IMR-90 (cell line): ENCODE data around the gene INPP5A. TPM values are rescaled to one million over a fixed set of nuclear protein-coding genes. Genes with fewer than 3 reads are reported as not detected.

Experiments
- ATAC-seq: fragments of 200-7000 bp; cut with Tn5 transposase; 2 replicates; pipeline ENCODE4 v1.9.1; 2020; ENCODE audit warnings: low read depth, mild to moderate bottlenecking, moderate library complexity
- BruUV-seq: library from RNA; stranded (reverse); fragments of 400-500 nt; replicated peaks from 2 replicates; lab custom pipeline; 2021; lab: Mats Ljungman, UMichigan
- CTCF ChIA-PET: fragments of 300-600 bp; formaldehyde crosslinking; extraction: SDS; loops from one replicate; lab custom pipeline; 2021; ENCODE audit warnings: antibody characterized with exemption; lab: Yijun Ruan, JAX
- POLR2A ChIA-PET: fragments of 300-600 bp; sonication (Branson Sonifier 250); formaldehyde crosslinking; loops from one replicate; lab custom pipeline; 2022; ENCODE audit warnings: antibody characterized with exemption; ENCODE audit not compliant: unreplicated experiment; lab: Charles Lee
- DNase-seq: peaks from one replicate; pipeline ENCODE4 v3.0.0; 2013
- H2AFZ ChIP-seq: replicated peaks from 2 replicates; pipeline ENCODE3; 2013; ENCODE audit warnings: low read length, mild to moderate bottlenecking; ENCODE audit not compliant: poor library complexity
- H2AK5ac ChIP-seq: 2 replicates; pipeline ENCODE4 v1.6.1; 2013; ENCODE audit warnings: low read depth, low read length, inconsistent platforms
- H2AK9ac ChIP-seq: replicated peaks from 2 replicates; pipeline ENCODE3; 2013; ENCODE audit warnings: mild to moderate bottlenecking, low read depth, low read length, moderate library complexity; ENCODE audit not compliant: poor library complexity
- H2BK120ac ChIP-seq: 2 replicates; pipeline ENCODE4 v1.6.1; 2013; ENCODE audit warnings: low read depth, low read length, inconsistent platforms
- H2BK15ac ChIP-seq: 3 replicates; pipeline ENCODE4 v1.6.1; 2013; ENCODE audit warnings: low read depth, low read length, inconsistent platforms
- H2BK20ac ChIP-seq: 2 replicates; pipeline ENCODE4 v1.6.1; 2013; ENCODE audit warnings: low read depth, mild to moderate bottlenecking, inconsistent platforms, low read length, moderate library complexity
- H2BK5ac ChIP-seq: 2 replicates; pipeline ENCODE4 v1.6.1; 2013; ENCODE audit warnings: mild to moderate bottlenecking, low read depth, low read length, inconsistent platforms; ENCODE audit not compliant: poor library complexity, severe bottlenecking
- H3K14ac ChIP-seq: replicated peaks from 2 replicates; pipeline ENCODE4 v1.6.1; 2013; ENCODE audit warnings: low read depth, low read length, inconsistent platforms
- H3K18ac ChIP-seq: 2 replicates; pipeline ENCODE4 v1.6.1; 2013; ENCODE audit warnings: low read depth, low read length, control low read depth
- H3K23ac ChIP-seq: 2 replicates; pipeline ENCODE4 v1.6.1; 2013; ENCODE audit warnings: low read depth, low read length, inconsistent platforms
- H3K27ac ChIP-seq: 2 replicates; pipeline ENCODE4 v1.5.1; 2013; ENCODE audit warnings: mild to moderate bottlenecking, control low read depth, low read length; ENCODE audit not compliant: insufficient read depth
- H3K27me3 ChIP-seq: 2 replicates; pipeline ENCODE4 v1.6.1; 2013; ENCODE audit warnings: low read length; ENCODE audit not compliant: control insufficient read depth, insufficient read depth
- H3K36me3 ChIP-seq: 2 replicates; pipeline ENCODE4 v1.6.1; 2013; ENCODE audit warnings: low read length, mixed read lengths; ENCODE audit not compliant: control insufficient read depth, insufficient read depth
- H3K4ac ChIP-seq: 2 replicates; pipeline ENCODE4 v1.6.1; 2013; ENCODE audit warnings: low read depth, low read length, inconsistent platforms
- H3K4me1 ChIP-seq: 2 replicates; pipeline ENCODE4 v1.6.1; 2013; ENCODE audit warnings: low read length, mixed read lengths; ENCODE audit not compliant: control insufficient read depth, insufficient read depth
- H3K4me2 ChIP-seq: 2 replicates; pipeline ENCODE4 v1.6.1; 2013; ENCODE audit warnings: low read depth, mild to moderate bottlenecking, control low read depth, low read length, moderate library complexity
- H3K4me3 ChIP-seq: 2 replicates; pipeline ENCODE4 v1.5.1; 2013; ENCODE audit warnings: low read depth, mild to moderate bottlenecking, control low read depth, low read length, moderate library complexity; ENCODE audit not compliant: insufficient read depth
- H3K56ac ChIP-seq: 2 replicates; pipeline ENCODE4 v1.6.1; 2013; ENCODE audit warnings: low read length, inconsistent platforms; ENCODE audit not compliant: insufficient read depth; ENCODE audit errors: extremely low read depth
- H3K79me1 ChIP-seq, 2 experiments: 2 replicates each; pipeline ENCODE4 v1.6.1; 2013; ENCODE audit warnings: low read length in 2 of 2, inconsistent platforms in 1 of 2, low read depth in 1 of 2
- H3K9ac ChIP-seq: 2 replicates; pipeline ENCODE4 v1.6.1; 2013; ENCODE audit warnings: low read depth, low read length, control low read depth
- H3K9me1 ChIP-seq: 2 replicates; pipeline ENCODE4 v1.6.1; 2013; ENCODE audit warnings: low read length, inconsistent platforms; ENCODE audit not compliant: insufficient read depth
- H3K9me3 ChIP-seq: 2 replicates; pipeline ENCODE4 v1.6.1; 2013; ENCODE audit warnings: low read length; ENCODE audit not compliant: control insufficient read depth, insufficient read depth
- H4K20me1 ChIP-seq: 2 replicates; pipeline ENCODE4 v1.6.1; 2013; ENCODE audit warnings: low read length, inconsistent platforms; ENCODE audit not compliant: insufficient read depth
- H4K5ac ChIP-seq: 2 replicates; pipeline ENCODE4 v1.6.1; 2013; ENCODE audit warnings: mild to moderate bottlenecking, low read depth, low read length, control low read depth
- H4K8ac ChIP-seq, 2 experiments: 2 replicates each; pipeline ENCODE4 v1.6.1; 2013; ENCODE audit warnings: low read depth in 2 of 2, low read length in 2 of 2, control low read depth in 1 of 2, inconsistent platforms in 1 of 2
- H4K91ac ChIP-seq: 2 replicates; pipeline ENCODE4 v1.6.1; 2013; ENCODE audit warnings: low read depth, low read length, inconsistent platforms; ENCODE audit not compliant: insufficient read depth
- MXI1 ChIP-seq: IDR thresholded peaks from 2 replicates; pipeline ENCODE4 v1.6.1; 2012; ENCODE audit warnings: low read depth, mild to moderate bottlenecking, low read length, moderate library complexity, borderline replicate concordance
- POLR2A ChIP-seq: IDR thresholded peaks from 2 replicates; pipeline ENCODE4 v1.6.1; 2012; ENCODE audit warnings: mild to moderate bottlenecking, low read depth, low read length
- RCOR1 ChIP-seq: IDR thresholded peaks from 2 replicates; pipeline ENCODE4 v1.6.1; 2012; ENCODE audit warnings: mild to moderate bottlenecking, low read length, improper control_type of control experiment; ENCODE audit not compliant: insufficient replicate concordance
- WGBS, 2 experiments: methylation state at CpG; one replicate each; pipeline versions ENCODE4 v1.1.5 to v1.1.7; 2013; ENCODE audit warnings: missing lambda C conversion rate in 2 of 2; ENCODE audit not compliant: insufficient read length in 1 of 2; ENCODE audit errors: extremely low coverage in 2 of 2; 5-methylcytosine and 5-hydroxymethylcytosine counted together
- dilution Hi-C: fragments of 300-500 bp; cut with HindIII; formaldehyde crosslinking; loops from one replicate; pipeline ENCODE4 v1.14.3; 2018; ENCODE audit warnings: low sequenced_read_pairs; ENCODE audit not compliant: unreplicated experiment
- in situ Hi-C: fragments of 300-500 bp; cut with MboI; formaldehyde crosslinking; loops from 3 replicates; pipeline ENCODE4 v1.14.3; 2019; ENCODE audit warnings: low sequenced_read_pairs, inconsistent platforms, mixed read lengths
- intact Hi-C: fragments of 100-400 bp; cut with micrococcal nuclease; formaldehyde crosslinking; loops from 2 replicates; pipeline ENCODE4 v1.10.0; 2022
- polyA plus RNA-seq, 3 experiments: library from polyadenylated mRNA; depleted of rRNA; stranded (reverse); fragments of >200 nt; gene quantifications; 2 replicates each; pipeline ENCODE4 v1.2.3, GENCODE V29; 2012; ENCODE audit warnings: low replicate concordance in 1 of 3
- total RNA-seq: library from RNA; depleted of rRNA; stranded (reverse); fragments of >200 nt; gene quantifications from 2 replicates; pipeline ENCODE4 v1.2.3, GENCODE V29; 2012
- TF ChIP-seq, protein P1 (sequence below): fragments of 150-350 bp; IDR thresholded peaks from 2 replicates; pipeline ENCODE4 v1.6.1; 2017; ENCODE audit warnings: mild to moderate bottlenecking, antibody characterized with exemption, low read length, low read depth

INPP5A gene
- total and polyA plus RNA-seq, 2 of the 4 experiments (the other 2 are of a cell fraction) = 21.4 to 36.7 TPM

DNA sequence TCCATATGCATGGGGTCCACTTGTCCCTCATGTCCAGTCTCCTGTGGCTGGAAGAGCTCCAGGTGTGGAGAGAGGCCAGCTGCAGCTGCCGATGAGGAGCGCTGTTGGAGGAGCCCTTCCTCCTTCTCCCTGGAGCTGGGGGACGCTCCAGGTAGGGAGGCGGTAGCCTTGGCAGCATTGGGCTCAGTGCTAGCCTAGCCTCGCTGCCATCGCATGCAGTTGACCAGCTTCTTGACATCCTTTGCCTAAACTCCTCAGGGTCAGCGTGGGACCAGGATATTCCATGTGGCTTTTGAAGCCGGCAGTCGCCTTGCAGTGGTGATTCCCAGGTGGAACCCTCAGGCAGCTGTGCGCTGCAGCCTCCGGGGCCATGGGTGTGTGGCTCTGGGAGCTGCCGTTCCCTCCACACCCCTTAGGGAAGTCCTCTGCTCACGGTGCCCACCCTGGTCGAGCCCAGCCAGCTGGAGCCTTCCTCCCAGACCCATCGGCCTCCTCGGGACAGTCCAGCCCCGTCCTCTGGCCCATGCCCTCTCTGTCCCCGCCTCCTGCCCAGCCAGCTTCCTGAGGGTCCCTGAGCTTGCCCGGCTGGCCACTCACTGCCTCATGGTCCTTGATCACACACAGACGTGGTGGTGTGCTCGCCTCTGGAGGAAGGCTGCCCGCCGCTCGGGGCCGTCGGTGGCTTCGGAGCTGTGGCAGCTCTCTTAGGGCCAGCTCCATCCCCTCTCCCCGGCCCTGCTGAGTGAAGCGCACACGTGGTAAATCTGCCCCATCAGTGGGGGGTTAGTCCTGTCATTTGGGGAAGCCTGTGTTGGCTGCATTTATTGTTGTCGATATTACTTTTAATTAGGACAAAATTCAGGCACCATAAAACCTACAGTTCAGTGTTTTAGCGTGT lies 21.2 kb downstream of the INPP5A start (continued):
- no peak for TF ChIP-seq RCOR1
- no peak for TF ChIP-seq POLR2A

DNA sequence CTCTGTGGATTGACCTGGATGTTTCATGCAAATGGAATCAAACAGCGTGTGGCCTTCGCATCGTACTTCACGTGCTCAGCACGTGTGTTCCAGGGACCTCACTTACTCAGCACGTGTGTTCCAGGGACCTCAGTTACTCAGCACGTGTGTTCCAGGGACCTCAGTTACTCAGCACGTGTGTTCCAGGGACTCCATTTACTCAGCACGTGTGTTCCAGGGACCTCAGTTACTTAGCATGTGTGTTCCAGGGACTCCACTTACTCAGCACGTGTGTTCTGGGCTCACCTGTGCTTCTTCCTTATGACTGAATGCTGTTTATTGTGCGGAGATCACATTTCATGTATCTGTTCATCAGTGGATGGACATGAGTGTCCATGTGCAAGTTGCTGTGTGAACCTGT lies 22.0 kb downstream of the INPP5A start:
- dilution Hi-C loops = no loop called here
- ATAC-seq = no peak
- CTCF ChIA-PET = no interaction called here

More for the DNA sequence above, 22.0 kb downstream of the INPP5A start:
- no peak overlapping the region for H3K4ac ChIP-seq
- no peak overlapping the region for H2BK15ac ChIP-seq
- H3K14ac ChIP-seq = no peak overlapping the region
- no TSS peak for BruUV-seq
- H2AFZ ChIP-seq = no peak overlapping the region
- no peak overlapping the region for H3K27ac ChIP-seq
- DNase-seq = no peak
- no peak overlapping the region for H2BK20ac ChIP-seq
- H4K5ac ChIP-seq = no peak overlapping the region
- no peak overlapping the region for H2BK120ac ChIP-seq
- intact Hi-C loops (no loop called here), in situ Hi-C loops (no loop called here)
- no peak overlapping the region for H2BK5ac ChIP-seq
- no peak overlapping the region for H3K9ac ChIP-seq
- no peaks in the 10 kb centered on the region for H3K9me3 ChIP-seq
- TF ChIP-seq, protein P1, sequence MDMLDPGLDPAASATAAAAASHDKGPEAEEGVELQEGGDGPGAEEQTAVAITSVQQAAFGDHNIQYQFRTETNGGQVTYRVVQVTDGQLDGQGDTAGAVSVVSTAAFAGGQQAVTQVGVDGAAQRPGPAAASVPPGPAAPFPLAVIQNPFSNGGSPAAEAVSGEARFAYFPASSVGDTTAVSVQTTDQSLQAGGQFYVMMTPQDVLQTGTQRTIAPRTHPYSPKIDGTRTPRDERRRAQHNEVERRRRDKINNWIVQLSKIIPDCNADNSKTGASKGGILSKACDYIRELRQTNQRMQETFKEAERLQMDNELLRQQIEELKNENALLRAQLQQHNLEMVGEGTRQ = no peak
- TF ChIP-seq MXI1 = no peak
- no peak for TF ChIP-seq POLR2A
- no peaks in the 10 kb centered on the region; the same call in 1 of the 2 replicates for H3K4me1 ChIP-seq
- peaks cover 2% of the 10 kb centered on the region; the same call in 1 of the 2 replicates for H3K36me3 ChIP-seq
- H3K79me1 ChIP-seq = peaks cover 16 to 80% of the 10 kb centered on the region in 2 experiments
- H3K9me1 ChIP-seq = peaks cover 9% of the 10 kb centered on the region
- WGBS, 2 experiments = 94% methylated on average over 10 of the region's 11 CpGs; no CpG with 5 or more reads in 1 of the 2 experiments
- no peak overlapping the region for H4K91ac ChIP-seq
- no peak overlapping the region for H3K4me3 ChIP-seq
- H3K4me2 ChIP-seq = no peak overlapping the region
- H3K27me3 ChIP-seq = no peaks in the 10 kb centered on the region
- no peak overlapping the region for H4K8ac ChIP-seq
- H3K56ac ChIP-seq = no peak overlapping the region
- no peak overlapping the region for H2AK5ac ChIP-seq
- POLR2A ChIA-PET = no interaction called here
- H2AK9ac ChIP-seq = no peak overlapping the region
- H4K20me1 ChIP-seq = peaks cover 87% of the 10 kb centered on the region
- H3K23ac ChIP-seq = 0 out of 2 replicates have a peak overlapping the region, but pooled peaks have one; percentile 23
- H3K18ac ChIP-seq = no peak overlapping the region
